Measurements from ENCODE around the gene MPDZ.
A peak's percentile ranks its signal among the peaks of the same experiment; 100 is the strongest.

MPDZ gene

DNA sequence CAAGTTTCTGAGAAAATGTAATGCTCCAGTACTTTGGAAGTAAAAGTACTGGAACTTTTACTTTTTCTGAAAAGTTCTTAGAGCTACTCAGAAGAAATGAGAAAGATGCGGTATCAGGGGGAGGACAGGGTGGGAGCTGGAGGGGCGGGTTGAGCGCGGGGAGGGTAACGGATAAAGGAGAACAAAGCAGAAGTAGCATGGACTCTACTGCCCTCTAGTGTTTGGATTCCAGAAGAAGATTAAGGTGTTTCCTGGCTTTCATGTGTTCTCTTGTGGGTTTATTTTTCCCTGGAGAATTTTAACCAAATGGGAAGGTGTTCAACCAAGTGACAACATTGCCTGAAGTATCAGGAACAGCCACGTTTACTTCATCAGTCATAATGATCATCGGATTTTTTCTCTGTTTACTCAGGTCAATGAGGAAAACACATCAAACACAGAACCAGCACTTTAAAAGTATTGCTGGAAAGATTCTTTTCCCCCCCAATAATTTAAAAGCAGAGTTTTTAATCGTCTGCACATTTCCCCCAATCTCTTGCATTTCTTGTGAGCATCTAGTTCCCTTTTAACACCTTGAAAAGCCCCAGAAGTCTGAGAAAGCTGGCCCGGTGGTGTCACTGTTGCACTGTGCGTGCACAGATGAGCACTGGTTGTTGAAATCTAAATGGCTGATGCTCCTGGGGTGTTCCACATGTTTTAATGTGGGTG lies 190.6 kb downstream of the MPDZ start:
- ChIA-PET POLR2A (interaction anchor here (0.6 kb wide), 1 partner anchor 647 kb away, joined by 3 read pairs; no protein-coding TSS in a partner anchor), CTCF (interaction anchor here (0.5 to 5.1 kb wide), 51 partner anchors 10 to 1680 kb away, joined by 3 to 84 read pairs (median 3); partner anchors contain the start of gene MPDZ)
- Histone ChIP-seq H3K4me1 (ENCODE audit: control insufficient read depth, insufficient read depth, low read length) (no peaks in the 10 kb centered on the region), H3K9me3 (ENCODE audit: control insufficient read depth, insufficient read depth, low read depth, low read length) (no peaks in the 10 kb centered on the region), H3K4me3 (ENCODE audit: low read depth, low read length) (no peak overlapping the region), H3K36me3 (ENCODE audit: control insufficient read depth in 2 of 2, insufficient read depth in 1 of 2, low read length in 2 of 2) (no peaks in the 10 kb centered on the region), H3K27ac (ENCODE audit: extremely low read depth, low read depth, low read length) (no peak overlapping the region)
- TF ChIP-seq, protein P1, sequence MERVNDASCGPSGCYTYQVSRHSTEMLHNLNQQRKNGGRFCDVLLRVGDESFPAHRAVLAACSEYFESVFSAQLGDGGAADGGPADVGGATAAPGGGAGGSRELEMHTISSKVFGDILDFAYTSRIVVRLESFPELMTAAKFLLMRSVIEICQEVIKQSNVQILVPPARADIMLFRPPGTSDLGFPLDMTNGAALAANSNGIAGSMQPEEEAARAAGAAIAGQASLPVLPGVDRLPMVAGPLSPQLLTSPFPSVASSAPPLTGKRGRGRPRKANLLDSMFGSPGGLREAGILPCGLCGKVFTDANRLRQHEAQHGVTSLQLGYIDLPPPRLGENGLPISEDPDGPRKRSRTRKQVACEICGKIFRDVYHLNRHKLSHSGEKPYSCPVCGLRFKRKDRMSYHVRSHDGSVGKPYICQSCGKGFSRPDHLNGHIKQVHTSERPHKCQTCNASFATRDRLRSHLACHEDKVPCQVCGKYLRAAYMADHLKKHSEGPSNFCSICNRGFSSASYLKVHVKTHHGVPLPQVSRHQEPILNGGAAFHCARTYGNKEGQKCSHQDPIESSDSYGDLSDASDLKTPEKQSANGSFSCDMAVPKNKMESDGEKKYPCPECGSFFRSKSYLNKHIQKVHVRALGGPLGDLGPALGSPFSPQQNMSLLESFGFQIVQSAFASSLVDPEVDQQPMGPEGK (tag by site-specific recombination; IDR thresholded peaks at IDR 0.05): peak; percentile 47; the same call in 1 of the 2 replicates
- TF ChIP-seq ZNF302 (tag by site-specific recombination; IDR thresholded peaks at IDR 0.05; ENCODE audit: low read depth) (no peak), YY1 (tag by site-specific recombination; IDR thresholded peaks at IDR 0.05) (no peak), ZNF341 (tag by site-specific recombination; IDR thresholded peaks at IDR 0.05; ENCODE audit: low read depth) (peak; percentile 49), ZNF791 (tag by site-specific recombination; IDR thresholded peaks at IDR 0.05) (no peak), ZNF654 (tag by site-specific recombination; IDR thresholded peaks at IDR 0.05; ENCODE audit: low read depth) (peak; percentile 65), SP3 (tag by site-specific recombination; IDR thresholded peaks at IDR 0.05) (no peak), ZNF394 (tag by site-specific recombination; IDR thresholded peaks at IDR 0.05; ENCODE audit: borderline replicate concordance) (0 out of 2 replicates have a peak, but pooled peaks have one; percentile 24), ZBTB17 (tag by site-specific recombination; IDR thresholded peaks at IDR 0.05) (peak; percentile 24; the same call in 1 of the 2 replicates), ZNF366 (tag by site-specific recombination; conservative IDR thresholded peaks at IDR 0.05) (peak; percentile 28; the same call in 1 of the 2 replicates), ZNF2 (tag by site-specific recombination; IDR thresholded peaks at IDR 0.05) (0 out of 2 replicates have a peak, but pooled peaks have one; percentile 12), PRDM1 (tag by site-specific recombination; IDR thresholded peaks at IDR 0.05) (peak; percentile 84)
- TF ChIP-seq, protein P2, sequence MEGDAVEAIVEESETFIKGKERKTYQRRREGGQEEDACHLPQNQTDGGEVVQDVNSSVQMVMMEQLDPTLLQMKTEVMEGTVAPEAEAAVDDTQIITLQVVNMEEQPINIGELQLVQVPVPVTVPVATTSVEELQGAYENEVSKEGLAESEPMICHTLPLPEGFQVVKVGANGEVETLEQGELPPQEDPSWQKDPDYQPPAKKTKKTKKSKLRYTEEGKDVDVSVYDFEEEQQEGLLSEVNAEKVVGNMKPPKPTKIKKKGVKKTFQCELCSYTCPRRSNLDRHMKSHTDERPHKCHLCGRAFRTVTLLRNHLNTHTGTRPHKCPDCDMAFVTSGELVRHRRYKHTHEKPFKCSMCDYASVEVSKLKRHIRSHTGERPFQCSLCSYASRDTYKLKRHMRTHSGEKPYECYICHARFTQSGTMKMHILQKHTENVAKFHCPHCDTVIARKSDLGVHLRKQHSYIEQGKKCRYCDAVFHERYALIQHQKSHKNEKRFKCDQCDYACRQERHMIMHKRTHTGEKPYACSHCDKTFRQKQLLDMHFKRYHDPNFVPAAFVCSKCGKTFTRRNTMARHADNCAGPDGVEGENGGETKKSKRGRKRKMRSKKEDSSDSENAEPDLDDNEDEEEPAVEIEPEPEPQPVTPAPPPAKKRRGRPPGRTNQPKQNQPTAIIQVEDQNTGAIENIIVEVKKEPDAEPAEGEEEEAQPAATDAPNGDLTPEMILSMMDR (tag by site-specific recombination; IDR thresholded peaks at IDR 0.05): 0 out of 2 replicates have a peak, but pooled peaks have one; percentile 22
- TF ChIP-seq, protein P3, sequence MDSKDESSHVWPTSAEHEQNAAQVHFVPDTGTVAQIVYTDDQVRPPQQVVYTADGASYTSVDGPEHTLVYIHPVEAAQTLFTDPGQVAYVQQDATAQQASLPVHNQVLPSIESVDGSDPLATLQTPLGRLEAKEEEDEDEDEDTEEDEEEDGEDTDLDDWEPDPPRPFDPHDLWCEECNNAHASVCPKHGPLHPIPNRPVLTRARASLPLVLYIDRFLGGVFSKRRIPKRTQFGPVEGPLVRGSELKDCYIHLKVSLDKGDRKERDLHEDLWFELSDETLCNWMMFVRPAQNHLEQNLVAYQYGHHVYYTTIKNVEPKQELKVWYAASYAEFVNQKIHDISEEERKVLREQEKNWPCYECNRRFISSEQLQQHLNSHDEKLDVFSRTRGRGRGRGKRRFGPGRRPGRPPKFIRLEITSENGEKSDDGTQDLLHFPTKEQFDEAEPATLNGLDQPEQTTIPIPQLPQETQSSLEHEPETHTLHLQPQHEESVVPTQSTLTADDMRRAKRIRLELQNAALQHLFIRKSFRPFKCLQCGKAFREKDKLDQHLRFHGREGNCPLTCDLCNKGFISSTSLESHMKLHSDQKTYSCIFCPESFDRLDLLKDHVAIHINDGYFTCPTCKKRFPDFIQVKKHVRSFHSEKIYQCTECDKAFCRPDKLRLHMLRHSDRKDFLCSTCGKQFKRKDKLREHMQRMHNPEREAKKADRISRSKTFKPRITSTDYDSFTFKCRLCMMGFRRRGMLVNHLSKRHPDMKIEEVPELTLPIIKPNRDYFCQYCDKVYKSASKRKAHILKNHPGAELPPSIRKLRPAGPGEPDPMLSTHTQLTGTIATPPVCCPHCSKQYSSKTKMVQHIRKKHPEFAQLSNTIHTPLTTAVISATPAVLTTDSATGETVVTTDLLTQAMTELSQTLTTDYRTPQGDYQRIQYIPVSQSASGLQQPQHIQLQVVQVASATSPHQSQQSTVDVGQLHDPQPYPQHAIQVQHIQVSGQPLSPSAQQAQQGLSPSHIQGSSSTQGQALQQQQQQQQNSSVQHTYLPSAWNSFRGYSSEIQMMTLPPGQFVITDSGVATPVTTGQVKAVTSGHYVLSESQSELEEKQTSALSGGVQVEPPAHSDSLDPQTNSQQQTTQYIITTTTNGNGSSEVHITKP (tag by site-specific recombination; IDR thresholded peaks at IDR 0.05): peak; percentile 61; the same call in 1 of the 2 replicates
- TF ChIP-seq, protein P4, sequence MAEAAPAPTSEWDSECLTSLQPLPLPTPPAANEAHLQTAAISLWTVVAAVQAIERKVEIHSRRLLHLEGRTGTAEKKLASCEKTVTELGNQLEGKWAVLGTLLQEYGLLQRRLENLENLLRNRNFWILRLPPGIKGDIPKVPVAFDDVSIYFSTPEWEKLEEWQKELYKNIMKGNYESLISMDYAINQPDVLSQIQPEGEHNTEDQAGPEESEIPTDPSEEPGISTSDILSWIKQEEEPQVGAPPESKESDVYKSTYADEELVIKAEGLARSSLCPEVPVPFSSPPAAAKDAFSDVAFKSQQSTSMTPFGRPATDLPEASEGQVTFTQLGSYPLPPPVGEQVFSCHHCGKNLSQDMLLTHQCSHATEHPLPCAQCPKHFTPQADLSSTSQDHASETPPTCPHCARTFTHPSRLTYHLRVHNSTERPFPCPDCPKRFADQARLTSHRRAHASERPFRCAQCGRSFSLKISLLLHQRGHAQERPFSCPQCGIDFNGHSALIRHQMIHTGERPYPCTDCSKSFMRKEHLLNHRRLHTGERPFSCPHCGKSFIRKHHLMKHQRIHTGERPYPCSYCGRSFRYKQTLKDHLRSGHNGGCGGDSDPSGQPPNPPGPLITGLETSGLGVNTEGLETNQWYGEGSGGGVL (tag by site-specific recombination; IDR thresholded peaks at IDR 0.05): peak; percentile 81
